ENCODE measurements around the gene SLX4IP.

GRCh38 chr20:10519361-10520046 lies 84.4 kb downstream of the SLX4IP start:
- TF ChIP-seq CTCF (IDR thresholded peaks at IDR 0.05 in 8 of 11, conservative IDR thresholded peaks at IDR 0.05 in 3 of 11) (no peak), POLR2A (IDR thresholded peaks at IDR 0.05) (no peak), POLR2AphosphoS5 (IDR thresholded peaks at IDR 0.05) (no peak)
